ENCODE results near the gene CD37.
"Not testable (repeated sequence)": the region's sequence is repeated elsewhere in the genome, so short reads cannot be mapped to it uniquely, and the experiment has no call there.

The CD37 gene

GRCh38 chr19:49326165-49326704 lies 9.0 kb upstream of the CD37 start:
- Histone ChIP-seq H3F3A (ENCODE audit: insufficient read depth) (peaks cover 69% of the 10 kb centered on the region), H3K27ac (ENCODE audit: low read depth, low read length) (peak overlapping the region; percentile 97), H3K79me2 (ENCODE audit: insufficient read depth, low read length) (peaks cover 5% of the 10 kb centered on the region; the same call in 1 of the 2 replicates), H2AFZ (ENCODE audit: low read depth, low read length, severe bottlenecking) (no peak overlapping the region), H3K9me2 (replicated peaks; ENCODE audit: insufficient read depth, low read length) (no peaks in the 10 kb centered on the region), H3K36me3 (ENCODE audit: low read length) (peaks cover 9% of the 10 kb centered on the region), H3K9ac (ENCODE audit: low read length) (peak overlapping the region; percentile 57), H3K9me3 (ENCODE audit: insufficient read depth, low read length) (no peaks in the 10 kb centered on the region), H4K20me1 (ENCODE audit: low read depth, low read length) (no peaks in the 10 kb centered on the region), H3K4me2 (ENCODE audit: low read depth, low read length, poor library complexity, severe bottlenecking) (peak overlapping the region; percentile 85), H3K27me3 (ENCODE audit: low read length) (no peaks in the 10 kb centered on the region), H3K4me3 (ENCODE audit: insufficient read depth, low read length, poor library complexity, severe bottlenecking) (peak overlapping the region; percentile 36)
- TF ChIP-seq CTCF (IDR thresholded peaks at IDR 0.05; ENCODE audit: insufficient read depth, low read length, poor library complexity, severe bottlenecking) (no peak), EZH2phosphoT487 (conservative IDR thresholded peaks at IDR 0.05; ENCODE audit: low read length) (no peak)

- Histone ChIP-seq H3K9ac (ENCODE audit: low read length) (peak overlapping the region; percentile 57), H3K9me2 (replicated peaks; ENCODE audit: insufficient read depth, low read length) (no peaks in the 10 kb centered on the region), H2AFZ (ENCODE audit: low read depth, low read length, severe bottlenecking) (no peak overlapping the region), H3F3A (ENCODE audit: insufficient read depth) (peaks cover 77% of the 10 kb centered on the region), H3K36me3 (ENCODE audit: low read length) (peaks cover 5% of the 10 kb centered on the region), H4K20me1 (ENCODE audit: low read depth, low read length) (no peaks in the 10 kb centered on the region), H3K4me3 (ENCODE audit: insufficient read depth, low read length, poor library complexity, severe bottlenecking) (peak overlapping the region; percentile 22), H3K4me2 (ENCODE audit: low read depth, low read length, poor library complexity, severe bottlenecking) (peak overlapping the region; percentile 85), H3K79me2 (ENCODE audit: insufficient read depth, low read length) (peaks cover 5% of the 10 kb centered on the region; the same call in 1 of the 2 replicates), H3K27me3 (ENCODE audit: low read length) (no peaks in the 10 kb centered on the region), H3K27ac (ENCODE audit: low read depth, low read length) (peak overlapping the region; percentile 97), H3K9me3 (ENCODE audit: insufficient read depth, low read length) (no peaks in the 10 kb centered on the region)
- TF ChIP-seq EZH2phosphoT487 (conservative IDR thresholded peaks at IDR 0.05; ENCODE audit: low read length) (no peak), CTCF (IDR thresholded peaks at IDR 0.05; ENCODE audit: insufficient read depth, low read length, poor library complexity, severe bottlenecking) (peak; percentile 70)
Observed at GRCh38 chr19:49327878-49328544, 7.2 kb upstream of the CD37 start.

- TF ChIP-seq CTCF (IDR thresholded peaks at IDR 0.05; ENCODE audit: insufficient read depth, low read length, poor library complexity, severe bottlenecking) (no peak), EZH2phosphoT487 (conservative IDR thresholded peaks at IDR 0.05; ENCODE audit: low read length) (no peak)
- no peaks in the 10 kb centered on the region for H3K9me2 ChIP-seq (replicated peaks; ENCODE audit: insufficient read depth, low read length)
- H3K9me3 ChIP-seq (ENCODE audit: insufficient read depth, low read length), result no peaks in the 10 kb centered on the region
- H4K20me1 ChIP-seq (ENCODE audit: low read depth, low read length), result no peaks in the 10 kb centered on the region
- peak overlapping the region; percentile 34 for H3K4me3 ChIP-seq (ENCODE audit: insufficient read depth, low read length, poor library complexity, severe bottlenecking)
- peaks cover 5% of the 10 kb centered on the region; the same call in 1 of the 2 replicates for H3K79me2 ChIP-seq (ENCODE audit: insufficient read depth, low read length)
- H3F3A ChIP-seq (ENCODE audit: insufficient read depth), result peaks cover 79% of the 10 kb centered on the region
- H3K36me3 ChIP-seq (ENCODE audit: low read length), result no peaks in the 10 kb centered on the region
- peak overlapping the region; percentile 85 for H3K4me2 ChIP-seq (ENCODE audit: low read depth, low read length, poor library complexity, severe bottlenecking)
- H3K27ac ChIP-seq (ENCODE audit: low read depth, low read length), result peak overlapping the region; percentile 97
- H3K27me3 ChIP-seq (ENCODE audit: low read length), result no peaks in the 10 kb centered on the region
- peak overlapping the region; percentile 57 for H3K9ac ChIP-seq (ENCODE audit: low read length)
- no peak overlapping the region for H2AFZ ChIP-seq (ENCODE audit: low read depth, low read length, severe bottlenecking)
Observed at GRCh38 chr19:49328741-49329140, 6.5 kb upstream of the CD37 start.

- not testable (repeated sequence) for H3K36me3 ChIP-seq (ENCODE audit: low read length); H3K27me3 ChIP-seq (ENCODE audit: low read length); H2AFZ ChIP-seq (ENCODE audit: low read depth, low read length, severe bottlenecking); H3K9me3 ChIP-seq (ENCODE audit: insufficient read depth, low read length); H4K20me1 ChIP-seq (ENCODE audit: low read depth, low read length); H3K9me2 ChIP-seq (replicated peaks; ENCODE audit: insufficient read depth, low read length)
- Histone ChIP-seq H3K4me2 (ENCODE audit: low read depth, low read length, poor library complexity, severe bottlenecking) (peak overlapping the region; percentile 85), H3K79me2 (ENCODE audit: insufficient read depth, low read length) (peaks cover 19% of the 10 kb centered on the region), H3K9ac (ENCODE audit: low read length) (peak overlapping the region; percentile 57), H3K4me3 (ENCODE audit: insufficient read depth, low read length, poor library complexity, severe bottlenecking) (peak overlapping the region; percentile 13), H3F3A (ENCODE audit: insufficient read depth) (peaks cover 86% of the 10 kb centered on the region), H3K27ac (ENCODE audit: low read depth, low read length) (peak overlapping the region; percentile 97)
Observed at GRCh38 chr19:49331187-49331586, 4.0 kb upstream of the CD37 start.
